Nephron (organoid): ENCODE results near the gene LAMA4.

Experiments
- H3K27ac Mint-ChIP-seq, 3 experiments: 2 replicates each; pipeline ENCODE4 v1.8.0; 2020; ENCODE audit warnings: mixed read lengths in 3 of 3, mild to moderate bottlenecking in 2 of 3, moderate library complexity in 1 of 3
- H3K27me3 Mint-ChIP-seq: 2 replicates; pipeline ENCODE4 v1.8.0; 2021; ENCODE audit warnings: low read depth, mild to moderate bottlenecking, moderate library complexity, mixed read lengths
- H3K36me3 Mint-ChIP-seq: 2 replicates; pipeline ENCODE4 v1.8.0; 2020; ENCODE audit warnings: low read depth, mixed read lengths
- H3K4me1 Mint-ChIP-seq: 2 replicates; pipeline ENCODE4 v1.8.0; 2020; ENCODE audit warnings: mixed read lengths
- H3K4me3 Mint-ChIP-seq, 3 experiments: 2 replicates each; pipeline ENCODE4 v1.8.0; 2020; ENCODE audit warnings: mild to moderate bottlenecking in 3 of 3, mixed read lengths in 3 of 3, moderate library complexity in 2 of 3
- H3K9me3 Mint-ChIP-seq: 2 replicates; pipeline ENCODE4 v1.8.0; 2020; ENCODE audit warnings: mixed read lengths
- TF ChIP-seq, protein P1 (sequence below), 3 experiments: fragments of 200-600 bp; sonication (generic); IDR thresholded peaks; one replicate each; pipeline ENCODE4 v1.5.0; 2021; ENCODE audit warnings: antibody characterized with exemption in 3 of 3; ENCODE audit not compliant: unreplicated experiment in 3 of 3

The LAMA4 gene

DNA sequence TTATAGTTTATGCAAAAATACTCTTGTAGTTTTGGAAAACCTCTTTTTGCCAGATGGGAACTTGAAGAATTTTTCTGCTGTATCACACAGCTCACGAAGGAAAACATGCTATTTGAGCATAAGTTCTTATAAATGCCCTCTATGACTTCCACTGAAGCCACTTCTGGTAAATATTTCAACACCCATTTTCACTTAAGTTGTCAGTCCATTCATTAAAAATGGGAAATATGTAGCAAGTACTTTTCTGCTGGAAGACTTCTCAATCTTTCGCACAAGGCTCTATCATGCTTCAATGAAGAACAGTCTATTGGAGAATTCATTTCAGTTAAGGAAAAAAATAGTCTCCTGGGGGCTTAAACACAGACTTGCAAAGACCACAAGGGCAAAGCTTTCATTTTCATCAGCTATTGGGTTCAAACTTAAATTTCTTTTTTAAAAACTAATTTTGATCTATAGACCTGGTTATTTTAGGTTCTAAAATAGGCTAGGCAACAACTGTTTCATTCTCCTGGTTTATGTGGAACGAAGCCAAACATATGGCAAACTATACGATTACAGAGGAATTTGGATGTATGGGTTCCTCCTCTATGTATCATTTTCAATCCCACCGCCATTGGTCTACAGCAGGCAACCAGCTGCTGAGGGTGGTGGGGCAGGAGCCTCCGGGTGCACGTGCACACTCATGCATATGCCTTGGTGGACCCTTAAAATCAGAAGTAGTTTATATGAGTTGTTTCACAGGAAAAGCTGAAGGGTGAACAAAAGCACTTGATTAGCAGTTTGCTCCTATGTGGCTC, 38.7 kb downstream of the LAMA4 start:
- peaks cover 4% of the 10 kb centered on the region for H3K27me3 Mint-ChIP-seq
- TF ChIP-seq, protein P1, sequence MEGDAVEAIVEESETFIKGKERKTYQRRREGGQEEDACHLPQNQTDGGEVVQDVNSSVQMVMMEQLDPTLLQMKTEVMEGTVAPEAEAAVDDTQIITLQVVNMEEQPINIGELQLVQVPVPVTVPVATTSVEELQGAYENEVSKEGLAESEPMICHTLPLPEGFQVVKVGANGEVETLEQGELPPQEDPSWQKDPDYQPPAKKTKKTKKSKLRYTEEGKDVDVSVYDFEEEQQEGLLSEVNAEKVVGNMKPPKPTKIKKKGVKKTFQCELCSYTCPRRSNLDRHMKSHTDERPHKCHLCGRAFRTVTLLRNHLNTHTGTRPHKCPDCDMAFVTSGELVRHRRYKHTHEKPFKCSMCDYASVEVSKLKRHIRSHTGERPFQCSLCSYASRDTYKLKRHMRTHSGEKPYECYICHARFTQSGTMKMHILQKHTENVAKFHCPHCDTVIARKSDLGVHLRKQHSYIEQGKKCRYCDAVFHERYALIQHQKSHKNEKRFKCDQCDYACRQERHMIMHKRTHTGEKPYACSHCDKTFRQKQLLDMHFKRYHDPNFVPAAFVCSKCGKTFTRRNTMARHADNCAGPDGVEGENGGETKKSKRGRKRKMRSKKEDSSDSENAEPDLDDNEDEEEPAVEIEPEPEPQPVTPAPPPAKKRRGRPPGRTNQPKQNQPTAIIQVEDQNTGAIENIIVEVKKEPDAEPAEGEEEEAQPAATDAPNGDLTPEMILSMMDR (IDR thresholded peaks at IDR 0.05; ENCODE audit: unreplicated experiment in 3 of 3) = no peak
- H3K36me3 Mint-ChIP-seq = peaks cover 26% of the 10 kb centered on the region
- peaks cover 77% of the 10 kb centered on the region for H3K4me1 Mint-ChIP-seq
- no peaks in the 10 kb centered on the region for H3K9me3 Mint-ChIP-seq
- peak overlapping the region; percentile 49 to 82 (median 68) for H3K27ac Mint-ChIP-seq
- peak overlapping the region in 2 of 3 experiments; percentile 10 to 45 for H3K4me3 Mint-ChIP-seq

DNA sequence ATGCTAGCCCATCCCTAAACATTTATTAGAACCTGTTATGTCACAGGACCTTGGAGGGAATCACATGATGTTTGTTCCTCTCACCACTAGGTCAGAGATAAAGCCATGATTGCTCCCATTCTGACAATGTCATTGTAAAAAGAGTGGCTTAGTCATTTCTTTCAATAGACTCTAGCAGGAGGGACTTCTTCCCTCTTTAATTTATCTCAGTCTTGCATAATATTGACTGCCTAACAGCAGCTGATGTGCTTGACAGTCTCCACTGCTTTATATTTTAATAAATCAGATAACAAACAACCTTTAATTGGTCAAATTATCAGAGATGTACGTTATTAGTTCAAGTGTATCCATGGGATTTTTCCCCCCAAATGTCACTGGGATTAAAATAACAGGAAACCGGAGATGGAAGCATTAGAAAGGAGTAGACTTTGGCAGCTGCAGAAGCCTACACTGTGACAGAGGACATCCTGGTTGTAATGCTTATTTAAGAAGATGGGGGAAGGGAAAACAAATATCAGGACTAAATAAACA, 39.6 kb downstream of the LAMA4 start:
- TF ChIP-seq, protein P1 (IDR thresholded peaks at IDR 0.05; ENCODE audit: unreplicated experiment in 3 of 3) = no peak
- H3K36me3 Mint-ChIP-seq = peaks cover 33% of the 10 kb centered on the region
- peaks cover 74% of the 10 kb centered on the region for H3K4me1 Mint-ChIP-seq
- no peaks in the 10 kb centered on the region for H3K9me3 Mint-ChIP-seq
- peak overlapping the region in 1 of 3 experiments; percentile 49 for H3K4me3 Mint-ChIP-seq
- peak overlapping the region; percentile 68 to 82 (median 73) for H3K27ac Mint-ChIP-seq
- H3K27me3 Mint-ChIP-seq = peaks cover 4% of the 10 kb centered on the region

DNA sequence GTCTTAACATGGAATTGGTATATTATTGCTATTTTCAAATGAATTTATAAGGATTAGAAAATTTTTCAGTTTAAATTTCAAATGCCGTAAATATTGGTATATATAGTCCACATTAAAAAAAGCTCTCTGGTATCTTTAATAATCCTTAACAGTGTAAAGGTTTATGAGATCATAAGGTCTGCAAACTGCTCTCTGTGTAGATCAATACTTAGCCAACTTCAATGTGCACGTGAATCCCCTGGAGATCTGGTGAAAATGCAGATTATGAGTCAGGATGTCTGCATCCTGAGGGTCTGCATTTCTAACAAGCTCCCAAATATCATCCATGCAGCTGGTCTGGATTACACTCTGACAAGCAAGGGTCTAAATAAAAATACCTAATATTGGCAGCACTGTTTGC, 43.5 kb downstream of the LAMA4 start:
- Mint-ChIP-seq H3K27ac (peak overlapping the region in 1 of 3 experiments; percentile 60), H3K4me3 (no peak overlapping the region), H3K4me1 (peaks cover 44% of the 10 kb centered on the region), H3K9me3 (no peaks in the 10 kb centered on the region), H3K27me3 (peaks cover 4% of the 10 kb centered on the region), H3K36me3 (peaks cover 66% of the 10 kb centered on the region)
- TF ChIP-seq, protein P1 (IDR thresholded peaks at IDR 0.05; ENCODE audit: unreplicated experiment in 3 of 3) = no peak

DNA sequence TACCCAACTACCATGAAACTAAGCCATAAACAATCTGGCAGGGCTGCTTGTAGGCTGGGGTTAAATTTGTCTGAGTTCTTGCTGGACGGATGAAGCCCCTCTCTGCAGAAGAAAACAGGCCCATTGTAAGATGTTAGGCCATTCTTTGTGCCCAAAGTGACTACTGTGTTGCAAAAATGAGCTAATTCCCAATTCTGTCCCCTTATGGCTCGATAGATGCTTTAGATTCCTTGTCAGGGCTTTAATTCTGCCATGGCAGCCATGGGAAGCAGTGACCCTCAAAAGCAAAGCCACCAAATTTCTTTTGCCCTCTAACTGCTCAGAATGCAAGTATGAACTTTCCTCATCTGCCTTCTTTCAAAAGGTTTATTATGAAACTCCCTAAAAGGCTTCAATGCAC, 45.2 kb downstream of the LAMA4 start:
- H3K9me3 Mint-ChIP-seq = no peaks in the 10 kb centered on the region
- TF ChIP-seq, protein P1 (IDR thresholded peaks at IDR 0.05; ENCODE audit: unreplicated experiment in 3 of 3) = no peak

DNA sequence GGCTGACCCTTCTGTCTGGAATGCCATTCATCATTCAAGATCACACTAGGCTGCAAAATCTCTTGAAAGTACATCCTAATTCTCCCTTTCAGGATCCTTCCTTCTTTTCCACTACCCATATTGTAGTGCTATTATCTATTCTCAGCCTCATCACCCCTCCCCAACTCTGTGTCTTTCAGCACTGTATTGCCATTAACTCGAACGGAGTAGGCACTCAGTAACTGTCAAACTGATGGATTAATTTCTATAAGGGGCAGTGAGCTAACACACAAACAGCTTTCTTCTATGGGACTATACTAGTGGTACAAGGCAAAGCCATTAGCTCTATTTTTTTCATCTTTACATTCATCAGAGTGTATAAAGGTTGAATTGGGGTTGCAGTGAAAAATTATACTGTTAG, 46.6 kb downstream of the LAMA4 start:
- H3K27me3 Mint-ChIP-seq = no peaks in the 10 kb centered on the region

More for the DNA sequence above, 45.2 kb downstream of the LAMA4 start:
- Mint-ChIP-seq H3K27me3 (peaks cover 4% of the 10 kb centered on the region), H3K4me1 (peaks cover 36% of the 10 kb centered on the region), H3K4me3 (no peak overlapping the region), H3K27ac (no peak overlapping the region), H3K36me3 (peaks cover 73% of the 10 kb centered on the region)

More for the DNA sequence above, 46.6 kb downstream of the LAMA4 start:
- TF ChIP-seq, protein P1 (IDR thresholded peaks at IDR 0.05; ENCODE audit: unreplicated experiment in 3 of 3) = no peak
- no peaks in the 10 kb centered on the region for H3K9me3 Mint-ChIP-seq
- H3K4me3 Mint-ChIP-seq = no peak overlapping the region
- peaks cover 41% of the 10 kb centered on the region for H3K4me1 Mint-ChIP-seq
- H3K36me3 Mint-ChIP-seq = peaks cover 66% of the 10 kb centered on the region
- H3K27ac Mint-ChIP-seq = no peak overlapping the region
